B cell (primary cell): Measurements from ENCODE around the gene CTTNBP2NL. TPM values are rescaled to one million over a fixed set of nuclear protein-coding genes. Genes with fewer than 3 reads are reported as not detected.

ENCODE experiments used
- ATAC-seq: fragments of 200-7000 bp; cut with Tn5 transposase; one replicate; pipeline ENCODE4 v1.10.0; 2021; ENCODE audit warnings: low read depth, mild to moderate bottlenecking, moderate number of reproducible peaks, moderate library complexity
- CTCF ChIA-PET: fragments of 350-600 bp; sonication (Branson Sonifier 250); formaldehyde crosslinking; loops from one replicate; lab custom pipeline; 2021; ENCODE audit warnings: antibody characterized with exemption, inconsistent platforms; lab: Charles Lee
- POLR2A ChIA-PET: fragments of 350-600 bp; sonication (Branson Sonifier 250); formaldehyde crosslinking; loops from one replicate; lab custom pipeline; 2021; ENCODE audit warnings: antibody characterized with exemption; lab: Charles Lee
- DNase-seq: peaks from one replicate; pipeline ENCODE4 v3.0.0; 2013
- H2AFZ ChIP-seq: 2 replicates; pipeline ENCODE4 v1.6.1; 2012; ENCODE audit warnings: mild to moderate bottlenecking, low read depth, low read length; ENCODE audit not compliant: insufficient read depth, poor library complexity, severe bottlenecking
- H3K27ac ChIP-seq, 2 donors: 1 replicate in 1 of 2; 2 replicates in 1 of 2; pipeline ENCODE4 v1.5.1; 2012 to 2013; ENCODE audit warnings: low read length in 2 of 2, mild to moderate bottlenecking in 2 of 2, moderate library complexity in 1 of 2
- H3K27me3 ChIP-seq, 4 experiments: fragments of 200-600 bp in 1 of 4; sonication (generic) in 1 of 4; replicated peaks in 1 of 4; 1 replicate in 2 of 4; 2 replicates in 2 of 4; pipeline versions ENCODE4 v1.6.1 to v1.7.0; 2013 to 2016; ENCODE audit warnings: low read length in 3 of 4, mild to moderate bottlenecking in 2 of 4, mixed read lengths in 1 of 4, moderate library complexity in 1 of 4; ENCODE audit not compliant: insufficient read depth in 4 of 4, control insufficient read depth in 3 of 4; ENCODE audit errors: control extremely low read depth in 1 of 4
- H3K36me3 ChIP-seq, 2 experiments: replicated peaks in 1 of 2; 1 replicate in 1 of 2; 2 replicates in 1 of 2; pipeline versions ENCODE4 v1.6.1 to v1.7.1; 2013; ENCODE audit warnings: low read length in 1 of 2; ENCODE audit not compliant: insufficient read depth in 2 of 2, control insufficient read depth in 1 of 2; ENCODE audit errors: control extremely low read depth in 1 of 2, extremely low read depth in 1 of 2
- H3K4me1 ChIP-seq, 2 donors: fragments of 200-600 bp in 1 of 2; sonication (generic) in 1 of 2; 1 replicate in 1 of 2; 2 replicates in 1 of 2; pipeline versions ENCODE4 v1.5.1 to v1.6.1; 2013 to 2017; ENCODE audit warnings: low read length in 2 of 2; ENCODE audit not compliant: control insufficient read depth in 2 of 2, insufficient read depth in 2 of 2
- H3K4me2 ChIP-seq: replicated peaks from 2 replicates; pipeline ENCODE3; 2012; ENCODE audit warnings: mild to moderate bottlenecking, low read depth, low read length; ENCODE audit not compliant: poor library complexity, severe bottlenecking
- H3K4me3 ChIP-seq, 5 experiments: fragments of 200-600 bp in 1 of 5; sonication (generic) in 1 of 5; 1 replicate in 3 of 5; 2 replicates in 2 of 5; pipeline versions ENCODE4 v1.5.1 to v1.7.0; 2011 to 2016; ENCODE audit warnings: low read length in 4 of 5, mild to moderate bottlenecking in 4 of 5, low read depth in 2 of 5, control low read depth in 1 of 5, moderate library complexity in 1 of 5; ENCODE audit not compliant: insufficient read depth in 1 of 5; ENCODE audit errors: control extremely low read depth in 1 of 5, extremely low read depth in 1 of 5
- H3K79me2 ChIP-seq: fragments of 200-600 bp; sonication (generic); one replicate; pipeline ENCODE4 v1.6.0; 2016; ENCODE audit warnings: low read length; ENCODE audit not compliant: control insufficient read depth, insufficient read depth
- H3K9ac ChIP-seq: fragments of 200-600 bp; sonication (generic); 2 replicates; pipeline ENCODE4 v1.6.1; 2017; ENCODE audit warnings: mild to moderate bottlenecking, low read length, moderate library complexity
- H3K9me3 ChIP-seq, 3 donors: one replicate each; pipeline versions ENCODE4 v1.6.1 to v1.7.1; 2013; ENCODE audit warnings: low read length in 2 of 3; ENCODE audit not compliant: control insufficient read depth in 2 of 3, insufficient read depth in 1 of 3; ENCODE audit errors: control extremely low read depth in 1 of 3
- H4K20me1 ChIP-seq: 2 replicates; pipeline ENCODE4 v1.6.0; 2012; ENCODE audit warnings: mild to moderate bottlenecking, low read length; ENCODE audit not compliant: insufficient read depth, control insufficient read depth, poor library complexity, severe bottlenecking
- H3K27ac Mint-ChIP-seq: one replicate; pipeline ENCODE4 v1.8.0; 2021; ENCODE audit warnings: mixed read lengths
- H3K27me3 Mint-ChIP-seq: one replicate; pipeline ENCODE4 v1.8.0; 2021; ENCODE audit warnings: mixed read lengths
- H3K4me1 Mint-ChIP-seq: one replicate; pipeline ENCODE4 v1.8.0; 2021; ENCODE audit warnings: mixed read lengths
- H3K4me3 Mint-ChIP-seq: one replicate; pipeline ENCODE4 v1.8.0; 2021; ENCODE audit warnings: mixed read lengths
- H3K9me3 Mint-ChIP-seq: one replicate; pipeline ENCODE4 v1.8.0; 2022; ENCODE audit warnings: mixed read lengths; ENCODE audit not compliant: insufficient read depth
- EZH2 ChIP-seq: IDR thresholded peaks from 2 replicates; pipeline ENCODE4 v1.6.1; 2012; ENCODE audit warnings: borderline replicate concordance, low read depth, mild to moderate bottlenecking, moderate library complexity, low read length; ENCODE audit not compliant: insufficient read depth, poor library complexity, severe bottlenecking
- WGBS: methylation state at CpG from one replicate; pipeline ENCODE4 v1.1.5; 2013; ENCODE audit warnings: missing lambda C conversion rate; ENCODE audit not compliant: insufficient coverage; 5-methylcytosine and 5-hydroxymethylcytosine counted together
- intact Hi-C: fragments of 100-400 bp; cut with micrococcal nuclease; formaldehyde crosslinking; loops from one replicate; pipeline ENCODE4 v1.10.0; 2022
- polyA plus RNA-seq: library from polyadenylated mRNA; depleted of rRNA; stranded (reverse); fragments of >200 nt; gene quantifications from 2 replicates; pipeline ENCODE4 v1.2.3, GENCODE V29; 2012
- total RNA-seq, 2 donors: library from RNA; stranded (reverse); fragments of 120-200 nt in 1 of 2; gene quantifications; 1 replicate in 1 of 2; 2 replicates in 1 of 2; pipeline versions ENCODE4 v1.2.3 to v1.2.4, GENCODE V29; 2013 to 2022
- TF ChIP-seq, protein P1 (sequence below): fragments of 200-600 bp; IDR thresholded peaks from one replicate; pipeline ENCODE4 v1.8.0; 2022; ENCODE audit warnings: antibody characterized with exemption, mild to moderate bottlenecking

Gene CTTNBP2NL
- total and polyA plus RNA-seq, 2 donors (not counting 1 experiment from before 2014, with no cell fraction given), result 0.46 to 28.9 TPM

DNA sequence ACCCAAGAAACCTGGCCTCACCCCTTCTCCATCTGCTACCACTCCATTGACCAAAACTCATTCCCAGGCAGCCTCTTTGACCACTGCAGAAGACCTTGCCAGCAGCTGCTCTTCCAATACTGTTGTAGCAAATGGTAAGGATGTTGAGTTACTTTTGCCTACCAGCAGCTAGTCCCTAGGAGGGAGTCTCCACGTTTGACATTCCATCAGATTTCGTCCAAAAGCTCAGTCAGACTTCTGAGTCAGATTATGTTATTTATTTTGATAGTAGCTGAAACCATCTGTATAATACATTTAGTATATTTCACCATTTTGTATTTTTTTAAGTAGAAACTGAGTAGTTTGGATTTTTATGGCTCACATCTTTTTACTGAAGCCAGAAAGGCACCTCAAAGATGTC is 61.2 kb downstream of the CTTNBP2NL start:
- H3K4me3 Mint-ChIP-seq, result no peak overlapping the region
- POLR2A ChIA-PET, result no interaction called here

DNA sequence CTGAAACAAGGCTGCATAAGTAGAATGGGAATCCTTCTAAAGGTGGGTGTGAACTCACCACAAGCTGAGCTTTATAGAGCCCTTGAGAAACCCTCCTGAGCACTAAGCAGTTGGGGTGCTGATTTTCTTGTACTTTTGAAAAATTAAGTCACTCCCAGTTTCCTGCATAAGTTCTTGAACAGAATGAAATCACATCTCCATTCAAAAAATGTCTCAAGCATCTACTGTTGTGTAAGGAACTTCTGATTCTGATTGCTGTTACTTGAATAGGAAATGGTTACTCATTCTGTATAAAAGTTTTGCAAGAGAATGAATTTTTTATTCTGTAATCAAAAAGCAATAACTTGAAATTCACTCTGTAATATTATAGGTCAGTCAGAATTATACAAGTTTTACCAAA is 61.9 kb downstream of the CTTNBP2NL start:
- Histone ChIP-seq H3K4me1 (peaks cover 7 to 10% of the 10 kb centered on the region in 2 donors), H3K4me3 (no peak overlapping the region), H3K27me3 (peaks cover 0 to 11% (median 4%) of the 10 kb centered on the region in 4 experiments), H3K36me3 (no peaks in the 10 kb centered on the region), H4K20me1 (no peaks in the 10 kb centered on the region), H3K79me2 (no peaks in the 10 kb centered on the region), H3K9me3 (no peaks in the 10 kb centered on the region), H2AFZ (no peak overlapping the region), H3K4me2 (no peak overlapping the region), H3K9ac (no peak overlapping the region), H3K27ac (no peak overlapping the region)
- ChIA-PET CTCF (interaction anchor here (0.8 to 1.5 kb wide), 3 partner anchors 9 to 76 kb away, joined by 3 to 5 read pairs (median 3); no protein-coding TSS in a partner anchor), POLR2A (no interaction called here)
- TF ChIP-seq, protein P1, sequence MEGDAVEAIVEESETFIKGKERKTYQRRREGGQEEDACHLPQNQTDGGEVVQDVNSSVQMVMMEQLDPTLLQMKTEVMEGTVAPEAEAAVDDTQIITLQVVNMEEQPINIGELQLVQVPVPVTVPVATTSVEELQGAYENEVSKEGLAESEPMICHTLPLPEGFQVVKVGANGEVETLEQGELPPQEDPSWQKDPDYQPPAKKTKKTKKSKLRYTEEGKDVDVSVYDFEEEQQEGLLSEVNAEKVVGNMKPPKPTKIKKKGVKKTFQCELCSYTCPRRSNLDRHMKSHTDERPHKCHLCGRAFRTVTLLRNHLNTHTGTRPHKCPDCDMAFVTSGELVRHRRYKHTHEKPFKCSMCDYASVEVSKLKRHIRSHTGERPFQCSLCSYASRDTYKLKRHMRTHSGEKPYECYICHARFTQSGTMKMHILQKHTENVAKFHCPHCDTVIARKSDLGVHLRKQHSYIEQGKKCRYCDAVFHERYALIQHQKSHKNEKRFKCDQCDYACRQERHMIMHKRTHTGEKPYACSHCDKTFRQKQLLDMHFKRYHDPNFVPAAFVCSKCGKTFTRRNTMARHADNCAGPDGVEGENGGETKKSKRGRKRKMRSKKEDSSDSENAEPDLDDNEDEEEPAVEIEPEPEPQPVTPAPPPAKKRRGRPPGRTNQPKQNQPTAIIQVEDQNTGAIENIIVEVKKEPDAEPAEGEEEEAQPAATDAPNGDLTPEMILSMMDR, result no peak
- TF ChIP-seq EZH2, result no peak
- DNase-seq (no peak), ATAC-seq (no peak)
- intact Hi-C loops, result no loop called here
- Mint-ChIP-seq H3K27me3 (peaks cover 39% of the 10 kb centered on the region), H3K9me3 (no peaks in the 10 kb centered on the region), H3K4me1 (peaks cover 13% of the 10 kb centered on the region), H3K4me3 (no peak overlapping the region), H3K27ac (no peak overlapping the region)

More for the DNA sequence above, 61.2 kb downstream of the CTTNBP2NL start:
- Mint-ChIP-seq H3K4me1 (peaks cover 6% of the 10 kb centered on the region), H3K27me3 (peaks cover 36% of the 10 kb centered on the region), H3K9me3 (no peaks in the 10 kb centered on the region), H3K27ac (no peak overlapping the region)
- H3K9ac ChIP-seq, result no peak overlapping the region
- no peak overlapping the region for H3K27ac ChIP-seq
- intact Hi-C loops, result no loop called here
- no peaks in the 10 kb centered on the region for H4K20me1 ChIP-seq
- peaks cover 0 to 11% (median 4%) of the 10 kb centered on the region in 4 experiments for H3K27me3 ChIP-seq
- no peaks in the 10 kb centered on the region for H3K36me3 ChIP-seq
- H3K4me2 ChIP-seq, result no peak overlapping the region
- TF ChIP-seq EZH2, result no peak
- TF ChIP-seq, protein P1, result no peak
- H3K9me3 ChIP-seq, result no peaks in the 10 kb centered on the region
- no peak overlapping the region for H3K4me3 ChIP-seq
- H3K79me2 ChIP-seq, result no peaks in the 10 kb centered on the region
- CTCF ChIA-PET, result interaction anchor here (0.8 to 1.5 kb wide), 3 partner anchors 10 to 75 kb away, joined by 3 to 5 read pairs (median 3); no protein-coding TSS in a partner anchor
- DNase-seq, result no peak
- peaks cover under 1 to 3% of the 10 kb centered on the region in 2 donors for H3K4me1 ChIP-seq
- no CpG with 5 or more reads among the region's 2 CpGs for WGBS
- H2AFZ ChIP-seq, result no peak overlapping the region
- no peak for ATAC-seq
